Spleen (tissue), 11 donors: Measurements from ENCODE around the gene VIPAS39. TPM values are rescaled to one million over a fixed set of nuclear protein-coding genes. Genes with fewer than 3 reads are reported as not detected.

Experiments used
- DNase-seq: peaks from one replicate; pipeline ENCODE4 v3.0.0-alpha.2; 2020
- H3K27ac ChIP-seq, 8 donors: fragments of 200-600 bp; sonication (generic) in 7 of 8; 1 replicate in 4 of 8; 2 replicates in 4 of 8; pipeline versions ENCODE4 v1.5.0 to v1.8.0; 2016 to 2021; ENCODE audit warnings: inconsistent platforms in 4 of 8, mild to moderate bottlenecking in 4 of 8, moderate library complexity in 1 of 8
- H3K27me3 ChIP-seq, 7 donors: fragments of 200-600 bp; sonication (generic) in 6 of 7; replicated peaks in 1 of 7; 1 replicate in 4 of 7; 2 replicates in 3 of 7; pipeline versions ENCODE4 v1.5.0 to v1.8.0; 2016 to 2021; ENCODE audit warnings: inconsistent platforms in 3 of 7, mild to moderate bottlenecking in 1 of 7
- H3K36me3 ChIP-seq, 6 donors: fragments of 200-600 bp; sonication (generic) in 5 of 6; 1 replicate in 4 of 6; 2 replicates in 2 of 6; pipeline versions ENCODE4 v1.5.0 to v1.8.0; 2016 to 2021; ENCODE audit warnings: inconsistent platforms in 2 of 6
- H3K4me1 ChIP-seq, 6 donors: fragments of 200-600 bp; sonication (generic) in 5 of 6; 1 replicate in 3 of 6; 2 replicates in 3 of 6; pipeline versions ENCODE4 v1.5.0 to v1.8.0; 2016 to 2021; ENCODE audit warnings: inconsistent platforms in 3 of 6
- H3K4me3 ChIP-seq, 8 donors: fragments of 200-600 bp; sonication (generic) in 7 of 8; 1 replicate in 4 of 8; 2 replicates in 4 of 8; pipeline versions ENCODE4 v1.5.0 to v1.8.0; 2016 to 2021; ENCODE audit warnings: inconsistent platforms in 4 of 8, mild to moderate bottlenecking in 4 of 8, moderate library complexity in 2 of 8
- H3K9me3 ChIP-seq, 8 donors: fragments of 200-600 bp; sonication (generic) in 7 of 8; 1 replicate in 4 of 8; 2 replicates in 4 of 8; pipeline versions ENCODE4 v1.5.0 to v1.8.0; 2016 to 2021; ENCODE audit warnings: inconsistent platforms in 4 of 8
- CTCF ChIP-seq, 11 experiments: fragments of 200-600 bp in 7 of 11; fragments of 450-650 bp in 4 of 11; sonication (generic) in 4 of 11; IDR thresholded peaks in 8 of 11; conservative IDR thresholded peaks in 3 of 11; 1 replicate in 7 of 11; 2 replicates in 4 of 11; pipeline versions ENCODE4 v1.4.0 to v1.8.0; 2016 to 2021; ENCODE audit warnings: antibody characterized with exemption in 11 of 11, inconsistent platforms in 4 of 11, mild to moderate bottlenecking in 1 of 11
- POLR2A ChIP-seq, 3 donors: fragments of 450-650 bp; IDR thresholded peaks; one replicate each; pipeline ENCODE4 v1.5.1; 2017; ENCODE audit warnings: antibody characterized with exemption in 3 of 3, mild to moderate bottlenecking in 1 of 3
- POLR2AphosphoS5 ChIP-seq, 3 donors: sonication (generic); formaldehyde crosslinking; IDR thresholded peaks; one replicate each; pipeline ENCODE4 v1.5.1; 2017; ENCODE audit warnings: antibody characterized with exemption in 3 of 3
- WGBS, 5 donors: extraction: QIAGEN DNeasy Blood & Tissue Kit in 3 of 5; methylation state at CpG; one replicate each; pipeline versions ENCODE4 v1.1.5 to v1.1.7; 2013 to 2018; 5-methylcytosine and 5-hydroxymethylcytosine counted together
- intact Hi-C: fragments of 100-400 bp; cut with DNase I; formaldehyde crosslinking; loops from one replicate; pipeline ENCODE4 v1.15.0; 2023; ENCODE audit warnings: low total_unique reads
- polyA plus RNA-seq, 3 donors: library from polyadenylated mRNA; stranded (reverse); fragments of 200-250 nt; gene quantifications; one replicate each; pipeline ENCODE4 v1.2.1, GENCODE V29; 2013
- total RNA-seq, 7 donors: library from RNA; depleted of rRNA in 3 of 7; stranded (reverse); fragments of >200 nt in 3 of 7; fragmentation: NEBNext Ultra II Directional in 4 of 7; extraction: Animal tissue kit (Norgen Biotek cat#: 25700) in 4 of 7; gene quantifications; one replicate each; pipeline versions ENCODE4 v1.1.0 to v1.2.1, GENCODE V29; 2016 to 2021
- donor health status: healthy with polysubstance abuse.
- donor health status: DM: no; HTN: no; CAD: no; lungs with moderate emphysema.
- donor health status: DM: no; HTN: no; CAD: no.
- donor health status: Bipolar disorder and iron deficiency.
- donor health status: healthy.
- donor health status: DM: no; HTN: no; CAD: no.
- donor health status: DM: yes; HTN: yes; CAD: no.

Gene VIPAS39
- total and polyA plus RNA-seq, 10 donors: 9.8 to 24.3 (median 17.1) TPM

GRCh38 chr14:77473921-77474320, 16.5 kb upstream of the VIPAS39 start:
- H3K36me3 ChIP-seq: peaks cover 0 to 17% (median 11%) of the 10 kb centered on the region in 6 donors
- no peaks in the 10 kb centered on the region for H3K9me3 ChIP-seq
- intact Hi-C loops: no loop called here
- DNase-seq: no peak
- no peak overlapping the region for H3K27ac ChIP-seq
- no peaks in the 10 kb centered on the region for H3K4me1 ChIP-seq
- H3K27me3 ChIP-seq: no peaks in the 10 kb centered on the region
- no peak overlapping the region for H3K4me3 ChIP-seq
- 63 to 76% (median 70%) methylated on average over 5 of the region's 5 CpGs for WGBS, 5 donors
- TF ChIP-seq POLR2A (IDR thresholded peaks at IDR 0.05): no peak
- no peak for TF ChIP-seq POLR2AphosphoS5 (IDR thresholded peaks at IDR 0.05)
- no peak for TF ChIP-seq CTCF (IDR thresholded peaks at IDR 0.05 in 8 of 11, conservative IDR thresholded peaks at IDR 0.05 in 3 of 11)

GRCh38 chr14:77470224-77470870, 12.9 kb upstream of the VIPAS39 start:
- intact Hi-C loops: no loop called here
- TF ChIP-seq POLR2AphosphoS5 (IDR thresholded peaks at IDR 0.05) (no peak), POLR2A (IDR thresholded peaks at IDR 0.05) (no peak), CTCF (IDR thresholded peaks at IDR 0.05 in 8 of 11, conservative IDR thresholded peaks at IDR 0.05 in 3 of 11) (no peak)
- DNase-seq: no peak
- Histone ChIP-seq H3K27me3 (no peaks in the 10 kb centered on the region), H3K4me1 (no peaks in the 10 kb centered on the region), H3K27ac (no peak overlapping the region), H3K9me3 (no peaks in the 10 kb centered on the region), H3K36me3 (peaks cover 3 to 53% (median 47%) of the 10 kb centered on the region in 6 donors), H3K4me3 (no peak overlapping the region)
- 87 to 92% (median 90%) methylated on average over 5 of the region's 5 CpGs for whole genome bisulfite sequencing, 5 donors

GRCh38 chr14:77469539-77469938, 12.1 kb upstream of the VIPAS39 start:
- DNase-seq: no peak
- no peak for TF ChIP-seq CTCF (IDR thresholded peaks at IDR 0.05 in 8 of 11, conservative IDR thresholded peaks at IDR 0.05 in 3 of 11)
- no peak for TF ChIP-seq POLR2A (IDR thresholded peaks at IDR 0.05)
- TF ChIP-seq POLR2AphosphoS5 (IDR thresholded peaks at IDR 0.05): no peak
- intact Hi-C loops: no loop called here
- Histone ChIP-seq H3K36me3 (peaks cover 8 to 61% (median 55%) of the 10 kb centered on the region in 6 donors), H3K27me3 (no peaks in the 10 kb centered on the region), H3K27ac (no peak overlapping the region), H3K4me1 (no peaks in the 10 kb centered on the region), H3K4me3 (no peak overlapping the region), H3K9me3 (no peaks in the 10 kb centered on the region)
- 89 to 100% (median 95%) methylated on average over 1 of the region's 1 CpG for WGBS, 5 donors

- Histone ChIP-seq H3K4me1 (no peaks in the 10 kb centered on the region), H3K27ac (no peak overlapping the region), H3K9me3 (no peaks in the 10 kb centered on the region), H3K4me3 (no peak overlapping the region), H3K27me3 (no peaks in the 10 kb centered on the region), H3K36me3 (peaks cover 9 to 65% (median 60%) of the 10 kb centered on the region in 6 donors)
- WGBS, 5 donors: 88 to 93% (median 90%) methylated on average over 11 to 14 of the region's 14 CpGs
- DNase-seq: no peak
- intact Hi-C loops: no loop called here
- TF ChIP-seq POLR2A (IDR thresholded peaks at IDR 0.05) (no peak), CTCF (IDR thresholded peaks at IDR 0.05 in 8 of 11, conservative IDR thresholded peaks at IDR 0.05 in 3 of 11) (no peak), POLR2AphosphoS5 (IDR thresholded peaks at IDR 0.05) (peak in 2 of 3 donors; percentile 13 to 21)
Observed at GRCh38 chr14:77469067-77469505, 11.7 kb upstream of the VIPAS39 start.
